NCI-H446 (cell line): ENCODE data around the gene ZNF844.
A peak's percentile ranks its signal among the peaks of the same experiment; 100 is the strongest.
"Not testable (repeated sequence)": the region's sequence is repeated elsewhere in the genome, so short reads cannot be mapped to it uniquely, and the experiment has no call there.

ENCODE experiments used
- DNase-seq, 2 experiments: peaks; one replicate each; lab custom pipeline; 2025; lab: John Stamatoyannopoulos, UW

Gene ZNF844

GRCh38 chr19:12092065-12092867 is 27.7 kb downstream of the ZNF844 start:
- DNase-seq = peak in 1 of 2 experiments; percentile 38

- DNase-seq = no peak
These were observed 28.4 kb downstream of the ZNF844 start for GRCh38 chr19:12092956-12093355.

GRCh38 chr19:12093777-12094176 is 29.2 kb downstream of the ZNF844 start:
- DNase-seq = no peak

GRCh38 chr19:12095111-12095790 is 30.7 kb downstream of the ZNF844 start:
- DNase-seq = no peak

- DNase-seq = no peak
These were observed 33.5 kb downstream of the ZNF844 start for GRCh38 chr19:12098040-12098439.

GRCh38 chr19:12103909-12104308 is 39.4 kb downstream of the ZNF844 start:
- not testable (repeated sequence) for DNase-seq

- no peak for DNase-seq
These were observed 46.6 kb downstream of the ZNF844 start for GRCh38 chr19:12111176-12111575.

GRCh38 chr19:12111943-12112637 is 47.6 kb downstream of the ZNF844 start:
- no peak for DNase-seq

- DNase-seq = no peak
These were observed 48.2 kb downstream of the ZNF844 start for GRCh38 chr19:12112701-12113100.

GRCh38 chr19:12113121-12113520 is 48.6 kb downstream of the ZNF844 start:
- DNase-seq = no peak

GRCh38 chr19:12117201-12117970 is 52.9 kb downstream of the ZNF844 start:
- no peak for DNase-seq

GRCh38 chr19:12126707-12127106 is 62.2 kb downstream of the ZNF844 start:
- no peak for DNase-seq
